Prostate gland (tissue), 2 donors: ENCODE results near the gene RAI14. TPM values are rescaled to one million over a fixed set of nuclear protein-coding genes. Genes with fewer than 3 reads are reported as not detected.

Experiments used
- DNase-seq: peaks from one replicate; pipeline ENCODE4 v3.0.0-alpha.2; 2019; ENCODE audit warnings: low spot score
- H3K27ac ChIP-seq, 2 donors: fragments of 200-600 bp; sonication (generic); 2 replicates each; pipeline ENCODE4 v1.5.1; 2017 to 2019
- H3K27me3 ChIP-seq: fragments of 200-600 bp; sonication (generic); replicated peaks from 2 replicates; pipeline ENCODE4 v1.5.1; 2019; ENCODE audit not compliant: insufficient read depth
- H3K36me3 ChIP-seq, 2 donors: fragments of 200-600 bp; sonication (generic); 1 replicate in 1 of 2; 2 replicates in 1 of 2; pipeline versions ENCODE4 v1.5.1 to v1.8.1; 2017 to 2019
- H3K4me1 ChIP-seq: fragments of 200-600 bp; sonication (generic); replicated peaks from 2 replicates; pipeline ENCODE4 v1.5.1; 2019
- H3K4me3 ChIP-seq, 2 donors: fragments of 200-600 bp; sonication (generic); 2 replicates each; pipeline ENCODE4 v1.5.1; 2017 to 2019
- H3K9me3 ChIP-seq: fragments of 200-600 bp; sonication (generic); 2 replicates; pipeline ENCODE4 v1.5.1; 2017
- CTCF ChIP-seq, 4 experiments: fragments of 200-600 bp in 2 of 4; fragments of 450-650 bp in 2 of 4; sonication (generic) in 2 of 4; IDR thresholded peaks; 1 replicate in 3 of 4; 2 replicates in 1 of 4; pipeline ENCODE4 v1.5.1; 2016 to 2019; ENCODE audit warnings: antibody characterized with exemption in 4 of 4, mild to moderate bottlenecking in 2 of 4, moderate library complexity in 2 of 4
- POLR2A ChIP-seq: fragments of 450-650 bp; IDR thresholded peaks from one replicate; pipeline ENCODE4 v1.6.1; 2016; ENCODE audit warnings: antibody characterized with exemption, mild to moderate bottlenecking
- POLR2AphosphoS5 ChIP-seq: sonication (generic); formaldehyde crosslinking; IDR thresholded peaks from one replicate; pipeline ENCODE4 v1.6.1; 2017; ENCODE audit warnings: antibody characterized with exemption
- WGBS: methylation state at CpG from one replicate; pipeline ENCODE4 v1.1.5; 2018; 5-methylcytosine and 5-hydroxymethylcytosine counted together
- intact Hi-C: fragments of 100-400 bp; cut with DNase I; formaldehyde crosslinking; loops from one replicate; pipeline ENCODE4 v1.14.2; 2022
- total RNA-seq, 2 donors: library from RNA; depleted of rRNA; stranded (reverse); fragments of >200 nt; gene quantifications; one replicate each; pipeline ENCODE4 v1.1.0, GENCODE V29; 2016

The RAI14 gene
- total RNA-seq, 2 donors from 2014 or later, result 9.6 to 23.7 TPM

GRCh38 chr5:34858790-34859189 is 202.7 kb downstream of the RAI14 start:
- no peak overlapping the region for H3K4me3 ChIP-seq
- H3K36me3 ChIP-seq, result no peaks in the 10 kb centered on the region
- intact Hi-C loops, result no loop called here
- no peaks in the 10 kb centered on the region for H3K27me3 ChIP-seq
- no peaks in the 10 kb centered on the region for H3K4me1 ChIP-seq
- 59% methylated on average over 2 of the region's 2 CpGs for WGBS
- no peaks in the 10 kb centered on the region for H3K9me3 ChIP-seq
- no peak for DNase-seq
- TF ChIP-seq CTCF (IDR thresholded peaks at IDR 0.05), result no peak
- no peak for TF ChIP-seq POLR2A
- TF ChIP-seq POLR2AphosphoS5, result no peak
- no peak overlapping the region for H3K27ac ChIP-seq

- H3K27me3 ChIP-seq, result no peaks in the 10 kb centered on the region
- WGBS, result 86% methylated on average over 5 of the region's 5 CpGs
- intact Hi-C loops, result no loop called here
- H3K9me3 ChIP-seq, result no peaks in the 10 kb centered on the region
- no peak for TF ChIP-seq CTCF (IDR thresholded peaks at IDR 0.05)
- no peak for TF ChIP-seq POLR2A
- no peak for TF ChIP-seq POLR2AphosphoS5
- H3K27ac ChIP-seq, result no peak overlapping the region
- H3K36me3 ChIP-seq, result no peaks in the 10 kb centered on the region
- no peak for DNase-seq
- H3K4me1 ChIP-seq, result no peaks in the 10 kb centered on the region
- H3K4me3 ChIP-seq, result no peak overlapping the region
Observed at GRCh38 chr5:34859253-34859652, 203.1 kb downstream of the RAI14 start.

GRCh38 chr5:34863946-34864345 is 207.8 kb downstream of the RAI14 start:
- WGBS, result 65% methylated on average over 3 of the region's 3 CpGs
- Histone ChIP-seq H3K27me3 (no peaks in the 10 kb centered on the region), H3K36me3 (peaks cover 0 to 4% of the 10 kb centered on the region in 2 donors), H3K4me1 (no peaks in the 10 kb centered on the region), H3K4me3 (no peak overlapping the region), H3K27ac (no peak overlapping the region), H3K9me3 (no peaks in the 10 kb centered on the region)
- DNase-seq, result no peak
- TF ChIP-seq POLR2A, result no peak
- TF ChIP-seq CTCF (IDR thresholded peaks at IDR 0.05), result no peak
- TF ChIP-seq POLR2AphosphoS5, result no peak
- intact Hi-C loops, result no loop called here

- Histone ChIP-seq H3K36me3 (peaks cover 0 to 4% of the 10 kb centered on the region in 2 donors), H3K27ac (no peak overlapping the region), H3K9me3 (no peaks in the 10 kb centered on the region), H3K4me1 (no peaks in the 10 kb centered on the region), H3K4me3 (no peak overlapping the region), H3K27me3 (no peaks in the 10 kb centered on the region)
- no peak for DNase-seq
- WGBS, result 54% methylated on average over 2 of the region's 2 CpGs
- intact Hi-C loops, result no loop called here
- TF ChIP-seq CTCF (IDR thresholded peaks at IDR 0.05) (no peak), POLR2AphosphoS5 (no peak), POLR2A (no peak)
Observed at GRCh38 chr5:34865091-34865490, 209.0 kb downstream of the RAI14 start.

GRCh38 chr5:34866989-34867471 is 210.9 kb downstream of the RAI14 start:
- Histone ChIP-seq H3K4me3 (no peak overlapping the region), H3K27ac (no peak overlapping the region), H3K27me3 (no peaks in the 10 kb centered on the region), H3K36me3 (peaks cover 0 to 4% of the 10 kb centered on the region in 2 donors), H3K4me1 (no peaks in the 10 kb centered on the region), H3K9me3 (no peaks in the 10 kb centered on the region)
- 63% methylated on average over 3 of the region's 3 CpGs for WGBS
- intact Hi-C loops, result no loop called here
- no peak for TF ChIP-seq POLR2AphosphoS5
- DNase-seq, result no peak
